Measurements from ENCODE around the gene APLP1.

- TF ChIP-seq CTCF (conservative IDR thresholded peaks at IDR 0.05 in 1 of 2, IDR thresholded peaks at IDR 0.05 in 1 of 2; ENCODE audit: low read depth in 1 of 2, low read length in 2 of 2), result no peak
- TF ChIP-seq EZH2 (IDR thresholded peaks at IDR 0.05; ENCODE audit: low read length, missing control alignments), result no peak
Measured at GRCh38 chr19:35908010-35908441, 39.7 kb downstream of the APLP1 start, which contains the start of gene TYROBP.

Data from fibroblast of lung (primary cell).